Gastrocnemius medialis (tissue), 4 donors: ENCODE measurements around the gene HBA1. TPM values are rescaled to one million over a fixed set of nuclear protein-coding genes. Genes with fewer than 3 reads are reported as not detected.

Source experiments
- ATAC-seq, 2 donors: fragments of 150-250 bp; one replicate each; pipeline ENCODE4 v1.9.1; 2016
- DNase-seq, 2 donors: peaks; one replicate each; pipeline ENCODE4 v3.0.0-alpha.2; 2019
- H3K27ac ChIP-seq, 4 donors: fragments of 200-600 bp; sonication (generic); 1 replicate in 1 of 4; 2 replicates in 3 of 4; pipeline ENCODE4 v1.5.1; 2016 to 2018; ENCODE audit warnings: mild to moderate bottlenecking in 2 of 4, moderate library complexity in 1 of 4
- H3K27me3 ChIP-seq, 3 donors: fragments of 200-600 bp; sonication (generic) in 2 of 3; 1 replicate in 1 of 3; 2 replicates in 2 of 3; pipeline versions ENCODE4 v1.5.1 to v1.6.0; 2016 to 2019; ENCODE audit warnings: mild to moderate bottlenecking in 1 of 3, moderate library complexity in 1 of 3
- H3K36me3 ChIP-seq, 2 donors: fragments of 200-600 bp; sonication (generic) in 1 of 2; one replicate each; pipeline ENCODE4 v1.5.1; 2017 to 2018
- H3K4me1 ChIP-seq, 2 donors: fragments of 200-600 bp; sonication (generic) in 1 of 2; one replicate each; pipeline ENCODE4 v1.5.1; 2016 to 2017; ENCODE audit warnings: mild to moderate bottlenecking in 2 of 2
- H3K4me3 ChIP-seq, 4 donors: fragments of 200-600 bp; sonication (generic) in 3 of 4; 1 replicate in 1 of 4; 2 replicates in 3 of 4; pipeline ENCODE4 v1.5.1; 2016 to 2019; ENCODE audit warnings: mild to moderate bottlenecking in 2 of 4
- H3K9me3 ChIP-seq, 3 donors: fragments of 200-600 bp; sonication (generic) in 2 of 3; 1 replicate in 1 of 3; 2 replicates in 2 of 3; pipeline ENCODE4 v1.5.1; 2016 to 2019
- CTCF ChIP-seq, 5 experiments: fragments of 450-650 bp in 3 of 5; fragments of 200-600 bp in 2 of 5; sonication (generic) in 2 of 5; IDR thresholded peaks in 4 of 5; conservative IDR thresholded peaks in 1 of 5; 1 replicate in 4 of 5; 2 replicates in 1 of 5; pipeline ENCODE4 v1.5.1; 2016 to 2019; ENCODE audit warnings: antibody characterized with exemption in 5 of 5, mild to moderate bottlenecking in 3 of 5, moderate library complexity in 3 of 5
- POLR2A ChIP-seq, 2 donors: fragments of 450-650 bp; IDR thresholded peaks; one replicate each; pipeline ENCODE4 v1.6.1; 2017; ENCODE audit warnings: antibody characterized with exemption in 2 of 2, mild to moderate bottlenecking in 2 of 2, moderate library complexity in 2 of 2
- in situ Hi-C, 4 donors: fragments of 200-750 bp; cut with MboI; loops; one replicate each; pipeline versions ENCODE4 v1.15.0 to v1.8.0; 2017; ENCODE audit warnings: low sequenced_read_pairs in 4 of 4
- intact Hi-C: fragments of 100-400 bp; cut with DNase I; formaldehyde crosslinking; loops from one replicate; pipeline ENCODE4 v1.15.1; 2023; ENCODE audit warnings: low total_unique reads
- total RNA-seq, 4 donors: library from RNA; depleted of rRNA; stranded (reverse); fragments of >200 nt; gene quantifications; one replicate each; pipeline versions ENCODE4 v1.1.0 to v1.2.3, GENCODE V29; 2016

HBA1 gene
- total RNA-seq, 4 donors from 2014 or later = 12.3 to 172 (median 49.7) TPM; not detected in 1

DNA sequence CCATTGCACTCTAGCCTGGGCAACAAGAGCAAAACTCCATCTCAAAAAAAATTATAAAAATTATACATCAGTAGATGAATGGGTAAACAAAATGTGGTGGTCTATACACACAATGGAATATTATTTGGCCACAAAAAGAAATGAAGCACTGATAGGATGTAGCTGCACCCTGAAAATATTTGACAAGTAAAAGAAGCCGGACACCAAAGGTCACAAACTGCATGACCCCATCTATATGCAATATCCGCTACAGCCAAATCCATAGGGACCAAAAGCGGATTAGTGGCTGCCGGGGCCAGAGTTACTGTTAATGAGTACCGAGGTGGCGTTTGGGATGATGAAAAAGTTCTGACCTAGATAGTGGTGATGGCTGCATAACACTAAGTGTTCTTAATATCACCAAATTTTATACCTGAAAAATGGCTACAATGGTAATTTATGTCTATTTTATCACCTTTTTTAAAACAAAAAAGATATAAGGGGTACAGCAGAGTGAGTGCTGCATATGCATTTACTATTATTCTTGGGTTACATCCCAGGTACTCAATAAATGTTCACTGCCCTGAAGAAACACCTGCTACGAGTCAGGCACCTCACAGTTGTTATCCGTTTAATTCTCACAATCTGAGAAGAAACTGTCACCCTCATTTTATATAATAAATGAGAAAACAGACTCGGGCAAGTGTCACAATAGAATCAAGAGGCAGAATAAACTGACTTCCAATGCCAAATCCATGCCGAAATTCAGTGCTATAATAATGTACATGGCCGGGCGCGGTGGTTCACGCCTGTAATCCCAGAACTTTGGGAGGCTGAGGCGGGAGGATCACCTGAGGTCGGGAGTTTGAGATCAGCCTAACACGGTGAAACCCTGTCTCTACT, 3.0 kb downstream of the HBA1 start:
- Histone ChIP-seq H3K36me3 (no peaks in the 10 kb centered on the region), H3K4me3 (no peak overlapping the region), H3K4me1 (peaks cover 8 to 10% of the 10 kb centered on the region in 2 donors), H3K27me3 (peaks cover 51 to 56% (median 55%) of the 10 kb centered on the region in 3 donors), H3K27ac (no peak overlapping the region), H3K9me3 (no peaks in the 10 kb centered on the region)
- in situ Hi-C loops = loop anchor here in 2 of 4 donors (5.0 kb wide), 1 partner anchor 72 kb away; no protein-coding TSS in a partner anchor
- intact Hi-C loops = loop anchor here (2.0 kb wide), 1 partner anchor 73 kb away; no protein-coding TSS in a partner anchor
- TF ChIP-seq POLR2A (IDR thresholded peaks at IDR 0.05) (no peak), CTCF (IDR thresholded peaks at IDR 0.05 in 4 of 5, conservative IDR thresholded peaks at IDR 0.05 in 1 of 5) (no peak)
- DNase-seq (no peak), ATAC-seq (no peak)

DNA sequence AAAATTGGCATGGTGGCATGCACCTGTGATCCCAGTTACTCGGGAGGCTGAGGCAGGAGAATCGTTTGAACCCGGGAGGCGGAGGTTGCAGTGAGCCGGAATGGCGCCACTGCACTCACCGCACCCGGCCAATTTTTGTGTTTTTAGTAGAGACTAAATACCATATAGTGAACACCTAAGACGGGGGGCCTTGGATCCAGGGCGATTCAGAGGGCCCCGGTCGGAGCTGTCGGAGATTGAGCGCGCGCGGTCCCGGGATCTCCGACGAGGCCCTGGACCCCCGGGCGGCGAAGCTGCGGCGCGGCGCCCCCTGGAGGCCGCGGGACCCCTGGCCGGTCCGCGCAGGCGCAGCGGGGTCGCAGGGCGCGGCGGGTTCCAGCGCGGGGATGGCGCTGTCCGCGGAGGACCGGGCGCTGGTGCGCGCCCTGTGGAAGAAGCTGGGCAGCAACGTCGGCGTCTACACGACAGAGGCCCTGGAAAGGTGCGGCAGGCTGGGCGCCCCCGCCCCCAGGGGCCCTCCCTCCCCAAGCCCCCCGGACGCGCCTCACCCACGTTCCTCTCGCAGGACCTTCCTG, 3.7 kb downstream of the HBA1 start, which contains the start of gene HBQ1:
TSS of gene HBQ1 (plus strand) at position 359 of the 575 bp plus-strand sequence. CDS start at position 387, 28 bp downstream.
- no peaks in the 10 kb centered on the region for H3K9me3 ChIP-seq
- H3K36me3 ChIP-seq = no peaks in the 10 kb centered on the region
- peaks cover 8 to 10% of the 10 kb centered on the region in 2 donors for H3K4me1 ChIP-seq
- no peak for DNase-seq
- intact Hi-C loops (loop anchor here (2.0 kb wide), 1 partner anchor 73 kb away; no protein-coding TSS in a partner anchor), in situ Hi-C loops (loop anchor here in 2 of 4 donors (5.0 kb wide), 1 partner anchor 73 kb away; no protein-coding TSS in a partner anchor)
- peak within 1 kb of the TSS; percentile 6 to 52 (median 20) for H3K4me3 ChIP-seq
- H3K27ac ChIP-seq = no peak within 1 kb of the TSS
- TF ChIP-seq CTCF (IDR thresholded peaks at IDR 0.05 in 4 of 5, conservative IDR thresholded peaks at IDR 0.05 in 1 of 5) (peak in 3 of 5 experiments; percentile 15 to 52 (median 39)), POLR2A (IDR thresholded peaks at IDR 0.05) (no peak)
- ATAC-seq = no peak
- H3K27me3 ChIP-seq = peaks cover 45 to 49% (median 48%) of the 10 kb centered on the region in 3 donors

DNA sequence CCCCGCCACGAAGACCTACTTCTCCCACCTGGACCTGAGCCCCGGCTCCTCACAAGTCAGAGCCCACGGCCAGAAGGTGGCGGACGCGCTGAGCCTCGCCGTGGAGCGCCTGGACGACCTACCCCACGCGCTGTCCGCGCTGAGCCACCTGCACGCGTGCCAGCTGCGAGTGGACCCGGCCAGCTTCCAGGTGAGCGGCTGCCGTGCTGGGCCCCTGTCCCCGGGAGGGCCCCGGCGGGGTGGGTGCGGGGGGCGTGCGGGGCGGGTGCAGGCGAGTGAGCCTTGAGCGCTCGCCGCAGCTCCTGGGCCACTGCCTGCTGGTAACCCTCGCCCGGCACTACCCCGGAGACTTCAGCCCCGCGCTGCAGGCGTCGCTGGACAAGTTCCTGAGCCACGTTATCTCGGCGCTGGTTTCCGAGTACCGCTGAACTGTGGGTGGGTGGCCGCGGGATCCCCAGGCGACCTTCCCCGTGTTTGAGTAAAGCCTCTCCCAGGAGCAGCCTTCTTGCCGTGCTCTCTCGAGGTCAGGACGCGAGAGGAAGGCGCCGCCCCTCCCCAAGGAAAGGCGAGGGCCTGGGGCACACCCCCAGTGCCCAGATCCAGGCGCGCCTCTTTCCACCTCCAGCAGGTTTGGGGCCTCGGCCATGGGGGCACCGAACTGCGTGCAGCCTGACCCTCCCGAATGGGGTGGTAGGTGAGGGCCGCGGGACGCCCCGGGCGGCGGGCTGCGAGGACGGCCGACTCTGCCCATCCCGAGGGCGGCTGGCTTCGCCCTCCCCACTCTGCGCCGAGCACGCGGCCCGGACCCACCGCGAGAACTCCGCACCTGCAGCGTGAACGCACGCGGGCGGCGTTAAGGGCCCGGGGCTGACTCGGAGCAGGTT, 4.4 kb downstream of the HBA1 start:
- ATAC-seq = peak; percentile 32 to 80
- no peak for TF ChIP-seq CTCF (IDR thresholded peaks at IDR 0.05 in 4 of 5, conservative IDR thresholded peaks at IDR 0.05 in 1 of 5)
- TF ChIP-seq POLR2A (IDR thresholded peaks at IDR 0.05) = no peak
- peak in 1 of 2 donors; percentile 54 for DNase-seq
- Histone ChIP-seq H3K9me3 (no peaks in the 10 kb centered on the region), H3K27me3 (peaks cover 40 to 44% (median 43%) of the 10 kb centered on the region in 3 donors), H3K36me3 (no peaks in the 10 kb centered on the region), H3K4me3 (peak overlapping the region; percentile 6 to 52 (median 20)), H3K27ac (no peak overlapping the region), H3K4me1 (peaks cover 8 to 10% of the 10 kb centered on the region in 2 donors)
- in situ Hi-C loops = loop anchor here in 2 of 4 donors (5.0 kb wide), 1 partner anchor 74 kb away; no protein-coding TSS in a partner anchor
- intact Hi-C loops = loop anchor here (2.0 kb wide), 1 partner anchor 74 kb away; no protein-coding TSS in a partner anchor

DNA sequence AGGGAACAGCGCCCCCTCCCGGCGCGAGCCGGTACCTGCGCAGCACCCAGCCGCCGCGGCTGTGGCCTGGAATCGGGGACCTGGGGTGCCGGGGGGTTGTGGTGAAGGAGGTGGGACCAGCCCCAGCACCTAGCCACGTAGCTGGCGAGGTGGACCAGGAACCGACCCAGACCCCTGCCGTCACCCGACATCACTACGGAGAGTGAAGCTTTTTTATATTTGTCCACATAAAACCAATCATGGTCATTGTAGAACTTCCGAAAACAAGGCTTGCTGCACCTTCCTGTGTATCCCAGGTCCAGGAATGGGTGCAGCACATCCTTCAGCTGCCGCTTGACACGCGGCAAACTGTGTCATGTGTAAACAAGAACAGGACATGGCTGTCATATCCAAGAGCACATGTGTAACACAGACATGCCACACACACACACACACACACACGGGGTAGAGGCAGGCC, 5.1 kb downstream of the HBA1 start:
- DNase-seq (peak in 1 of 2 donors; percentile 26), ATAC-seq (peak; percentile 11 to 24)
- H3K4me3 ChIP-seq = no peak overlapping the region
- H3K4me1 ChIP-seq = peaks cover 8 to 10% of the 10 kb centered on the region in 2 donors
- no peak overlapping the region for H3K27ac ChIP-seq
- no peaks in the 10 kb centered on the region for H3K9me3 ChIP-seq
- TF ChIP-seq POLR2A (IDR thresholded peaks at IDR 0.05) (no peak), CTCF (IDR thresholded peaks at IDR 0.05 in 4 of 5, conservative IDR thresholded peaks at IDR 0.05 in 1 of 5) (peak; percentile 94 to 99 (median 94))
- no peaks in the 10 kb centered on the region for H3K36me3 ChIP-seq
- intact Hi-C loops = loop anchor here (2.0 kb wide), 1 partner anchor 75 kb away; no protein-coding TSS in a partner anchor
- in situ Hi-C loops = loop anchor here in 2 of 4 donors (5.0 kb wide), 1 partner anchor 74 kb away; no protein-coding TSS in a partner anchor
- peaks cover 40 to 44% (median 43%) of the 10 kb centered on the region in 3 donors for H3K27me3 ChIP-seq
